SU-DHL-6 (cell line): ENCODE measurements around the gene FNTB.

Source experiments
- CTCF ChIP-seq: fragments of 200-600 bp; sonication (generic); IDR thresholded peaks from one replicate; pipeline ENCODE4 v1.5.1; 2017; ENCODE audit warnings: antibody characterized with exemption, mild to moderate bottlenecking, low read length, moderate library complexity; ENCODE audit not compliant: insufficient read depth, poor library complexity, severe bottlenecking
- EZH2phosphoT487 ChIP-seq: fragments of 200-600 bp; sonication (generic), shearing (Covaris generic); conservative IDR thresholded peaks from 2 replicates; pipeline ENCODE4 v1.6.1; 2018; ENCODE audit warnings: mild to moderate bottlenecking, antibody characterized with exemption, low read length, moderate library complexity, mixed read lengths

DNA sequence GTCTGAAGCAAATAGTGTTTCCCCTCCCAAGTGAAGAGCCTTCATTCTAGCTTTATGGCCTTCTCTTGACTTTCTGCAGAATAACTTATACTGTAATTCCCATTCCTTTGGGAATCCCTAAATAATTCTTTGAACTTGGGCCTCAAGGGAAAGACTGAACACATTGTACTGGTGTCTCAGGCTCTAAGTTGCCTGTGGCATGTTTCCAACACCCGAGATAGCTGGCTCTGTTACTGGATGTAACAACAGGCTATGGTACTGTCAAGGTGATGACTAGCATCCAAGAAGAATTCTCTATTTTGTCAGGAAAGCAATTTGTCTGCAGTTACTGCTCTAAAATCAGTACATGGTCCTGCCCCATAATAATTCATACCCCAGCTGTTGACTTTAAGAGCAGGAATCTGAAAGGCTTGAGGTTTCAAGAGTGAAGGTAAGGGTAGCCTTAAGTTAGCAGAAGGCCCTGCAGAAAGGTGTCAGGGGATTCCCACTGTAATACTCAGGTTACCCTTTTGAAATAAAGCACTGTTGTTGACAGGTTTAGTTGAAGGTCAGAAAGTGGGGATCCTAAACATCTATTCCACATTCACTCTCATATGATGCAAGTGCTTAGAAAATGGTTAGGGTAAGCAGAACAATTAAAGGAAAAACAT, 49.4 kb upstream of the FNTB start:
- no peak for TF ChIP-seq CTCF
- TF ChIP-seq EZH2phosphoT487: no peak
